IMR-90 (cell line): Measurements from ENCODE around the gene ATP6V1A. TPM values are rescaled to one million over a fixed set of nuclear protein-coding genes. Genes with fewer than 3 reads are reported as not detected.
"Not testable (repeated sequence)": the region's sequence is repeated elsewhere in the genome, so short reads cannot be mapped to it uniquely, and the experiment has no call there.

Experiments used
- ATAC-seq: fragments of 200-7000 bp; cut with Tn5 transposase; 2 replicates; pipeline ENCODE4 v1.9.1; 2020; ENCODE audit warnings: low read depth, mild to moderate bottlenecking, moderate library complexity
- BruUV-seq: library from RNA; stranded (reverse); fragments of 400-500 nt; replicated peaks from 2 replicates; lab custom pipeline; 2021; lab: Mats Ljungman, UMichigan
- CTCF ChIA-PET: fragments of 300-600 bp; formaldehyde crosslinking; extraction: SDS; loops from one replicate; lab custom pipeline; 2021; ENCODE audit warnings: antibody characterized with exemption; lab: Yijun Ruan, JAX
- POLR2A ChIA-PET: fragments of 300-600 bp; sonication (Branson Sonifier 250); formaldehyde crosslinking; loops from one replicate; lab custom pipeline; 2022; ENCODE audit warnings: antibody characterized with exemption; ENCODE audit not compliant: unreplicated experiment; lab: Charles Lee
- DNase-seq: peaks from one replicate; pipeline ENCODE4 v3.0.0; 2013
- H2AFZ ChIP-seq: replicated peaks from 2 replicates; pipeline ENCODE3; 2013; ENCODE audit warnings: low read length, mild to moderate bottlenecking; ENCODE audit not compliant: poor library complexity
- H2AK5ac ChIP-seq: 2 replicates; pipeline ENCODE4 v1.6.1; 2013; ENCODE audit warnings: low read depth, low read length, inconsistent platforms
- H2AK9ac ChIP-seq: replicated peaks from 2 replicates; pipeline ENCODE3; 2013; ENCODE audit warnings: mild to moderate bottlenecking, low read depth, low read length, moderate library complexity; ENCODE audit not compliant: poor library complexity
- H2BK120ac ChIP-seq: 2 replicates; pipeline ENCODE4 v1.6.1; 2013; ENCODE audit warnings: low read depth, low read length, inconsistent platforms
- H2BK15ac ChIP-seq: 3 replicates; pipeline ENCODE4 v1.6.1; 2013; ENCODE audit warnings: low read depth, low read length, inconsistent platforms
- H2BK20ac ChIP-seq: 2 replicates; pipeline ENCODE4 v1.6.1; 2013; ENCODE audit warnings: low read depth, mild to moderate bottlenecking, inconsistent platforms, low read length, moderate library complexity
- H2BK5ac ChIP-seq: 2 replicates; pipeline ENCODE4 v1.6.1; 2013; ENCODE audit warnings: mild to moderate bottlenecking, low read depth, low read length, inconsistent platforms; ENCODE audit not compliant: poor library complexity, severe bottlenecking
- H3K14ac ChIP-seq: replicated peaks from 2 replicates; pipeline ENCODE4 v1.6.1; 2013; ENCODE audit warnings: low read depth, low read length, inconsistent platforms
- H3K18ac ChIP-seq: 2 replicates; pipeline ENCODE4 v1.6.1; 2013; ENCODE audit warnings: low read depth, low read length, control low read depth
- H3K23ac ChIP-seq: 2 replicates; pipeline ENCODE4 v1.6.1; 2013; ENCODE audit warnings: low read depth, low read length, inconsistent platforms
- H3K27ac ChIP-seq: 2 replicates; pipeline ENCODE4 v1.5.1; 2013; ENCODE audit warnings: mild to moderate bottlenecking, control low read depth, low read length; ENCODE audit not compliant: insufficient read depth
- H3K27me3 ChIP-seq: 2 replicates; pipeline ENCODE4 v1.6.1; 2013; ENCODE audit warnings: low read length; ENCODE audit not compliant: control insufficient read depth, insufficient read depth
- H3K36me3 ChIP-seq: 2 replicates; pipeline ENCODE4 v1.6.1; 2013; ENCODE audit warnings: low read length, mixed read lengths; ENCODE audit not compliant: control insufficient read depth, insufficient read depth
- H3K4ac ChIP-seq: 2 replicates; pipeline ENCODE4 v1.6.1; 2013; ENCODE audit warnings: low read depth, low read length, inconsistent platforms
- H3K4me1 ChIP-seq: 2 replicates; pipeline ENCODE4 v1.6.1; 2013; ENCODE audit warnings: low read length, mixed read lengths; ENCODE audit not compliant: control insufficient read depth, insufficient read depth
- H3K4me2 ChIP-seq: 2 replicates; pipeline ENCODE4 v1.6.1; 2013; ENCODE audit warnings: low read depth, mild to moderate bottlenecking, control low read depth, low read length, moderate library complexity
- H3K4me3 ChIP-seq: 2 replicates; pipeline ENCODE4 v1.5.1; 2013; ENCODE audit warnings: low read depth, mild to moderate bottlenecking, control low read depth, low read length, moderate library complexity; ENCODE audit not compliant: insufficient read depth
- H3K56ac ChIP-seq: 2 replicates; pipeline ENCODE4 v1.6.1; 2013; ENCODE audit warnings: low read length, inconsistent platforms; ENCODE audit not compliant: insufficient read depth; ENCODE audit errors: extremely low read depth
- H3K79me1 ChIP-seq, 2 experiments: 2 replicates each; pipeline ENCODE4 v1.6.1; 2013; ENCODE audit warnings: low read length in 2 of 2, inconsistent platforms in 1 of 2, low read depth in 1 of 2
- H3K9ac ChIP-seq: 2 replicates; pipeline ENCODE4 v1.6.1; 2013; ENCODE audit warnings: low read depth, low read length, control low read depth
- H3K9me1 ChIP-seq: 2 replicates; pipeline ENCODE4 v1.6.1; 2013; ENCODE audit warnings: low read length, inconsistent platforms; ENCODE audit not compliant: insufficient read depth
- H3K9me3 ChIP-seq: 2 replicates; pipeline ENCODE4 v1.6.1; 2013; ENCODE audit warnings: low read length; ENCODE audit not compliant: control insufficient read depth, insufficient read depth
- H4K20me1 ChIP-seq: 2 replicates; pipeline ENCODE4 v1.6.1; 2013; ENCODE audit warnings: low read length, inconsistent platforms; ENCODE audit not compliant: insufficient read depth
- H4K5ac ChIP-seq: 2 replicates; pipeline ENCODE4 v1.6.1; 2013; ENCODE audit warnings: mild to moderate bottlenecking, low read depth, low read length, control low read depth
- H4K8ac ChIP-seq, 2 experiments: 2 replicates each; pipeline ENCODE4 v1.6.1; 2013; ENCODE audit warnings: low read depth in 2 of 2, low read length in 2 of 2, control low read depth in 1 of 2, inconsistent platforms in 1 of 2
- H4K91ac ChIP-seq: 2 replicates; pipeline ENCODE4 v1.6.1; 2013; ENCODE audit warnings: low read depth, low read length, inconsistent platforms; ENCODE audit not compliant: insufficient read depth
- WGBS, 2 experiments: methylation state at CpG; one replicate each; pipeline versions ENCODE4 v1.1.5 to v1.1.7; 2013; ENCODE audit warnings: missing lambda C conversion rate in 2 of 2; ENCODE audit not compliant: insufficient read length in 1 of 2; ENCODE audit errors: extremely low coverage in 2 of 2; 5-methylcytosine and 5-hydroxymethylcytosine counted together
- dilution Hi-C: fragments of 300-500 bp; cut with HindIII; formaldehyde crosslinking; loops from one replicate; pipeline ENCODE4 v1.14.3; 2018; ENCODE audit warnings: low sequenced_read_pairs; ENCODE audit not compliant: unreplicated experiment
- in situ Hi-C: fragments of 300-500 bp; cut with MboI; formaldehyde crosslinking; loops from 3 replicates; pipeline ENCODE4 v1.14.3; 2019; ENCODE audit warnings: low sequenced_read_pairs, inconsistent platforms, mixed read lengths
- intact Hi-C: fragments of 100-400 bp; cut with micrococcal nuclease; formaldehyde crosslinking; loops from 2 replicates; pipeline ENCODE4 v1.10.0; 2022
- polyA plus RNA-seq, 3 experiments: library from polyadenylated mRNA; depleted of rRNA; stranded (reverse); fragments of >200 nt; gene quantifications; 2 replicates each; pipeline ENCODE4 v1.2.3, GENCODE V29; 2012; ENCODE audit warnings: low replicate concordance in 1 of 3
- total RNA-seq: library from RNA; depleted of rRNA; stranded (reverse); fragments of >200 nt; gene quantifications from 2 replicates; pipeline ENCODE4 v1.2.3, GENCODE V29; 2012

ATP6V1A gene
- total and polyA plus RNA-seq, 2 of the 4 experiments (the other 2 are of a cell fraction) = 15.1 to 98.0 TPM

DNA sequence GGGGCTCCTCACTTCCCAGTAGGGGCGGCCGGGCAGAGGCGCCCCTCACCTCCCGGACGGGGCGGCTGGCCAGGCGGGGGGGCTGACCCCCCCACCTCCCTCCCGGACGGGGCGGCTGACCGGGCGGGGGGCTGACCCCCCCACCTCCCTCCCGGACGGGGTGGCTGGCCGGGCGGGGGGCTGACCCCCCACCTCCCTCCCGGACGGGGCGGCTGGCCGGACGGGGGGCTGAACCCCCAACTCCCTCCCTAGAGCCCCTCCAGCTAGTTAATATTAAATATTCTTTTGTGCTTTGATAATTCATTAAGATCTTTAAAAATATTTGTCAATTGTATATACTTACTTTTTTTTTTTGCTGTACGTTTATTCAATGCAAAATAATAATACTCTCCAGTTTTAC is 103.0 kb downstream of the ATP6V1A start:
- H4K20me1 ChIP-seq, H3K9me3 ChIP-seq, H4K5ac ChIP-seq, H3K23ac ChIP-seq, H3K18ac ChIP-seq, H4K91ac ChIP-seq, H2BK15ac ChIP-seq, H3K9me1 ChIP-seq, ATAC-seq, BruUV-seq, CTCF ChIA-PET, H2AFZ ChIP-seq, H3K9ac ChIP-seq, H3K36me3 ChIP-seq, H4K8ac ChIP-seq, H3K27me3 ChIP-seq, H3K4me3 ChIP-seq, H3K4ac ChIP-seq, H3K4me2 ChIP-seq, H3K4me1 ChIP-seq, POLR2A ChIA-PET, H2AK5ac ChIP-seq, H2BK5ac ChIP-seq, H2BK120ac ChIP-seq, H2BK20ac ChIP-seq, H3K56ac ChIP-seq, H2AK9ac ChIP-seq, H3K14ac ChIP-seq, H3K27ac ChIP-seq, H3K79me1 ChIP-seq, DNase-seq, dilution Hi-C loops: not testable (repeated sequence)
- WGBS, 2 experiments = no CpG with 5 or more reads among the region's 22 CpGs
- intact Hi-C loops (loop anchor here (5.0 to 10.0 kb wide), 2 partner anchors 485 to 1553 kb away; no protein-coding TSS in a partner anchor), in situ Hi-C loops (loop anchor here (10.0 kb wide), 1 partner anchor 215 kb away; no protein-coding TSS in a partner anchor)

- H2AFZ ChIP-seq, H2AK5ac ChIP-seq, H3K4me3 ChIP-seq, DNase-seq, H2AK9ac ChIP-seq, H3K4me2 ChIP-seq, H3K23ac ChIP-seq, H3K4ac ChIP-seq, H3K9me1 ChIP-seq, POLR2A ChIA-PET, H3K4me1 ChIP-seq, CTCF ChIA-PET, H3K9ac ChIP-seq, H2BK20ac ChIP-seq, H2BK15ac ChIP-seq, H3K9me3 ChIP-seq, H3K27ac ChIP-seq, H3K56ac ChIP-seq, H4K8ac ChIP-seq, dilution Hi-C loops, H3K36me3 ChIP-seq, H3K79me1 ChIP-seq, BruUV-seq, H3K14ac ChIP-seq, H4K20me1 ChIP-seq, in situ Hi-C loops, H3K18ac ChIP-seq, H4K91ac ChIP-seq, H2BK120ac ChIP-seq, H2BK5ac ChIP-seq, H3K27me3 ChIP-seq, H4K5ac ChIP-seq, ATAC-seq: not testable (repeated sequence)
- intact Hi-C loops = loop anchor here (5.0 kb wide), 1 partner anchor 1553 kb away; no protein-coding TSS in a partner anchor
- no CpG with 5 or more reads among the region's 9 CpGs for WGBS, 2 experiments
Observed at GRCh38 chr3:113850391-113850790, 103.6 kb downstream of the ATP6V1A start.
